GM06990 (cell line): ENCODE data around the gene ZNF232.
"Not testable (repeated sequence)": the region's sequence is repeated elsewhere in the genome, so short reads cannot be mapped to it uniquely, and the experiment has no call there.

Source experiments
- DNase-seq: peaks from one replicate; pipeline ENCODE4 v3.0.0-alpha.2; 2011; ENCODE audit not compliant: insufficient read length; ENCODE audit errors: extremely low read depth
- H3K27me3 ChIP-seq: replicated peaks from 2 replicates; pipeline ENCODE4 v1.6.0; 2011; ENCODE audit warnings: low read length; ENCODE audit not compliant: control insufficient read depth, insufficient read depth
- H3K36me3 ChIP-seq: 2 replicates; pipeline ENCODE4 v1.5.1; 2011; ENCODE audit warnings: low read length; ENCODE audit not compliant: control insufficient read depth, insufficient read depth
- H3K4me3 ChIP-seq: replicated peaks from 2 replicates; pipeline ENCODE4 v1.5.1; 2011; ENCODE audit warnings: low read depth, mild to moderate bottlenecking, control low read depth, low read length
- CTCF ChIP-seq: IDR thresholded peaks from 2 replicates; pipeline ENCODE4 v1.5.1; 2011; ENCODE audit warnings: low read length, control low read depth, mild to moderate bottlenecking, inconsistent platforms; ENCODE audit not compliant: insufficient read depth, poor library complexity, severe bottlenecking

Gene ZNF232

GRCh38 chr17:5123343-5124124 lies 11.9 kb upstream of the ZNF232 start:
- H3K4me3 ChIP-seq = no peak overlapping the region
- no peak for DNase-seq

GRCh38 chr17:5122586-5123342 lies 11.1 kb upstream of the ZNF232 start:
- no peak overlapping the region for H3K4me3 ChIP-seq
- TF ChIP-seq CTCF = no peak
- no peak for DNase-seq
- no peaks in the 10 kb centered on the region for H3K36me3 ChIP-seq
- H3K27me3 ChIP-seq = no peaks in the 10 kb centered on the region; the same call in 1 of the 2 replicates

More at GRCh38 chr17:5123343-5124124, 11.9 kb upstream of the ZNF232 start:
- no peaks in the 10 kb centered on the region; the same call in 1 of the 2 replicates for H3K27me3 ChIP-seq
- H3K36me3 ChIP-seq = no peaks in the 10 kb centered on the region
- no peak for TF ChIP-seq CTCF

DNA sequence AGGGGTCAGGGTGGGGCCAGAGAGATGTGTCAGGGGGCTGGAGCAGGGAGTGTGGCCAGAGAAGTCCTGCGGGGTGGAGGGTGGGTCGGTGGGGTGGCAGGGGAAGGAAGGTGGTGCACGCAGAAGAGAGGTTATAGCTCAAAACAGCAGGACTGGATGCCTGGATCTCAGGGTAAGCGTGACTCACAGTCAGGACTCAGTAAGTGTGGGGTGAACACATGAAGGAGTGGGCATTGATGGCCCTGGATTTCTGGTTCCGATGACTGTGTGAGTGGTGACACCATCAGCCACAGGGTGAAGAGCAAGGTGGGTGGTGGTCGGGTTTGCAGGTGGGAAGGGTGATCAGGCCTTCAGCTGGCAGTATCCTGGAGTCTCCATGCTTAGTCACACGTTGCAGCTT lies 10.4 kb upstream of the ZNF232 start:
- H3K27me3 ChIP-seq, H3K36me3 ChIP-seq, DNase-seq, H3K4me3 ChIP-seq: not testable (repeated sequence)

GRCh38 chr17:5121186-5121841 lies 9.6 kb upstream of the ZNF232 start:
- Histone ChIP-seq H3K4me3 (no peak overlapping the region), H3K36me3 (no peaks in the 10 kb centered on the region), H3K27me3 (no peaks in the 10 kb centered on the region; the same call in 1 of the 2 replicates)
- no peak for TF ChIP-seq CTCF
- DNase-seq = no peak

- H3K27me3 ChIP-seq, H3K4me3 ChIP-seq, DNase-seq, H3K36me3 ChIP-seq: not testable (repeated sequence)
Measured at GRCh38 chr17:5120436-5121185, 8.9 kb upstream of the ZNF232 start.

DNA sequence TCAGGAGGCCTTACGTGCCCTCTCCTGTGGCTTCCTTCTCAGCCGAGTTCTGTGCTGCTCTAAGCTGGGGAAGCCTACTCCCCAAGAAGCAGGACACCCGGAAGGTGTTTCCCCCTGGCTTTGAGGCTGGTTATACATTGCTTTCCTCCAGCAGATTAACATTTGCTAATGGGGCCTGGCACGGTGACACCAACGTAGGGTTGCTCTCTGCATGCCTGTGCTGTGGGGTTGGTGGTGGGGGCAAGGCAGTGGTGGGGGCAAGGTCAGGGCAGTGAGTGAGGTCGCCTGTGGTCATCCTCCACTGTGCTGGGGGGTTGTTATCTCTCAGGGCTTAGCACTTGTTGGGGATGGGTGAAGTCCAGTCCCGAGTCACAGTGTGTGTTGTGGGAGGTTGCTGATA lies 8.4 kb upstream of the ZNF232 start:
- no peak for TF ChIP-seq CTCF
- Histone ChIP-seq H3K27me3 (no peaks in the 10 kb centered on the region; the same call in 1 of the 2 replicates), H3K4me3 (no peak overlapping the region), H3K36me3 (no peaks in the 10 kb centered on the region)
- DNase-seq = no peak
